ENCODE measurements around the gene IL1RAPL2.

The IL1RAPL2 gene

GRCh38 chrX:104749951-104750610 is 184.1 kb downstream of the IL1RAPL2 start:
- in situ Hi-C loops (cut with HindIII; ENCODE audit: low pct_ligation_motif_present, low sequenced_read_pairs), result no loop called here
- H3K4me3 ChIP-seq (ENCODE audit: low read depth, low read length), result no peak overlapping the region
- H3K27me3 ChIP-seq (replicated peaks), result no peaks in the 10 kb centered on the region
- no peak overlapping the region for H3K27ac ChIP-seq
- TF ChIP-seq CTCF (IDR thresholded peaks at IDR 0.05; ENCODE audit: low read depth, low read length, missing control alignments), result no peak
- DNase-seq, result no peak
- no peaks in the 10 kb centered on the region for H3K36me3 ChIP-seq (replicated peaks)

DNA sequence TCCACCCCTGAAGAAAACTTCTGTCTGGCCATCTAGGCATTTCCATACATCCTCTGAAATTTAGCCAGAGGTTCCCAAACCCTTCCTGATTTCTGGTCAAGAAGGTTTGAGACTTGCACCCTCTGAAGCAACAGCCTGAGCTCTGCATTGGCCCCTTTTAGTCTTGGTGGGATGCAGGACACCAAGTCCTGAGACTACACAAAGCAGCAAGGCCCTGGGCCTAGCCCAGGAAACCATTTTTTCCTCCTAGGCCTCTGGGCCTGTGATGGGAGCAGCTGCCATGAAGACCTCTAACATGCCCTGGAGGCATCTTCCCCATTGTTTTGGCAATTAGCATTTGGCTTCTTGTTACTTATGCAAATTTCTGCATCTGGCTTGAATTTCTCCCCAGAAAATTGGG is 196.6 kb downstream of the IL1RAPL2 start:
- no peaks in the 10 kb centered on the region for H3K27me3 ChIP-seq (replicated peaks)
- no peak overlapping the region for H3K4me3 ChIP-seq (ENCODE audit: low read depth, low read length)
- DNase-seq, result no peak
- in situ Hi-C loops (cut with HindIII; ENCODE audit: low pct_ligation_motif_present, low sequenced_read_pairs), result no loop called here
- H3K36me3 ChIP-seq (replicated peaks), result no peaks in the 10 kb centered on the region
- TF ChIP-seq CTCF (IDR thresholded peaks at IDR 0.05; ENCODE audit: low read depth, low read length, missing control alignments), result no peak
- no peak overlapping the region for H3K27ac ChIP-seq

DNA sequence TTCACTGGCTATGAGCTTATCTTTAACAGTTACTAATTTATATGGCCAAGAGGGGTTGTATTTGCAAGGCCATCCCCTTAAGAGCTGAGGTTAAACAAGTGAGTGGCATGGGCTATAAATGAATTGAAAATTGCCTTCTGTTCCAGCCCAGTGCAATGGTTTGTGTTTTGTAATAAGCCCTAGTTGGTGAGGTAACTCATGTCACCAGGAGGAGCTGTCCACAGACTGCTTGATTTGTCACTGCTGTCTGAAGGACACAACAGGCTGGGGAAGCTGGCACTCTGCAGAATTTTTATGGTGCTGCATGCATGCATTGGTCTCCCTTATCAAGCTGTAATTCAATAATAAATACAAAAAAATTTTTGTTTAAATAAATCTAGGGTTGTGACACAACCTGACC is 223.8 kb downstream of the IL1RAPL2 start:
- in situ Hi-C loops (cut with HindIII; ENCODE audit: low pct_ligation_motif_present, low sequenced_read_pairs), result no loop called here
- H3K27me3 ChIP-seq (replicated peaks), result no peaks in the 10 kb centered on the region
- no peak overlapping the region for H3K4me3 ChIP-seq (ENCODE audit: low read depth, low read length)

DNA sequence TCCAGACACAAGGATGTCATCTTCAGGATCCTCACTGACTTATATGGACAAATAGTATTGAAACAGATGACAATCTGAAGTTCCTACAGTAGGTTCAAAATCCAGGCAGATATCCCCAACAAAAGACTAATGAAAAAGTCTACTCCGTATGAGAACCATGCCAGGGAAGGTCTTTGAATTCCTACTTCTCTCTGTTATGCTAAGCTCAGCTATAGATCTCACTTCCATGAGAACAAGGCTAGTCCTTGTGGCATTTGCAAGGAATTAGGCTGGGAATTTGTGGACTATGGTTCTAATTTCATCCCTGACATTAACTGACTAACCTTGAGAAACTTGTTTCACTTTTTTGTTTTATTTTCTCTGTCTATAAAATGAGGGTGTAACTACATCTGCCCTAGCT is 229.8 kb downstream of the IL1RAPL2 start:
- no peak overlapping the region for H3K27ac ChIP-seq
- no peak overlapping the region for H3K4me3 ChIP-seq (ENCODE audit: low read depth, low read length)
- no peaks in the 10 kb centered on the region for H3K36me3 ChIP-seq (replicated peaks)
- no peak for TF ChIP-seq CTCF (IDR thresholded peaks at IDR 0.05; ENCODE audit: low read depth, low read length, missing control alignments)
- no peaks in the 10 kb centered on the region for H3K27me3 ChIP-seq (replicated peaks)
- in situ Hi-C loops (cut with HindIII; ENCODE audit: low pct_ligation_motif_present, low sequenced_read_pairs), result no loop called here
- DNase-seq, result no peak

More for the DNA sequence above, 223.8 kb downstream of the IL1RAPL2 start:
- no peak for DNase-seq
- no peak for TF ChIP-seq CTCF (IDR thresholded peaks at IDR 0.05; ENCODE audit: low read depth, low read length, missing control alignments)
- Histone ChIP-seq H3K27ac (no peak overlapping the region), H3K36me3 (replicated peaks) (no peaks in the 10 kb centered on the region)

DNA sequence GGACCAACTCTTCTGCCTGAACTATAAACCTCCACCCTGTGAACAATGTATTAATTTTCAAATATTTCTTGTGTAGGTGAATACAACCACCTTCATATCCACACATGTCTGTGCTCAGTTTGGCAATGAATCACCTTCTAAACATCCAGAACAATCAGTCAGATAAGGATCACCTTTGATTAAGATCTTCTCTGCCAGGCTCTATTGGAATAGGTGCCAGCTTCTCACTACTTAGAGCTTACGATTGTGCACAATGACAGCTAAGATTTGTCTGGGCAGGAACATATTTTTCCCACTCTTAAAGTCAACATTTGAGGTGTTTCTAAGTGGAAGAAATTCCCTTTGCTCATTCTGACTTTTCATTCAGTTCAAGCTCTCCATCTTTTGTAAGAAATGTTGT is 237.2 kb downstream of the IL1RAPL2 start:
- no peak for TF ChIP-seq CTCF (IDR thresholded peaks at IDR 0.05; ENCODE audit: low read depth, low read length, missing control alignments)
- Histone ChIP-seq H3K27me3 (replicated peaks) (no peaks in the 10 kb centered on the region), H3K4me3 (ENCODE audit: low read depth, low read length) (no peak overlapping the region), H3K27ac (no peak overlapping the region), H3K36me3 (replicated peaks) (no peaks in the 10 kb centered on the region)
- in situ Hi-C loops (cut with HindIII; ENCODE audit: low pct_ligation_motif_present, low sequenced_read_pairs), result no loop called here
- no peak for DNase-seq

DNA sequence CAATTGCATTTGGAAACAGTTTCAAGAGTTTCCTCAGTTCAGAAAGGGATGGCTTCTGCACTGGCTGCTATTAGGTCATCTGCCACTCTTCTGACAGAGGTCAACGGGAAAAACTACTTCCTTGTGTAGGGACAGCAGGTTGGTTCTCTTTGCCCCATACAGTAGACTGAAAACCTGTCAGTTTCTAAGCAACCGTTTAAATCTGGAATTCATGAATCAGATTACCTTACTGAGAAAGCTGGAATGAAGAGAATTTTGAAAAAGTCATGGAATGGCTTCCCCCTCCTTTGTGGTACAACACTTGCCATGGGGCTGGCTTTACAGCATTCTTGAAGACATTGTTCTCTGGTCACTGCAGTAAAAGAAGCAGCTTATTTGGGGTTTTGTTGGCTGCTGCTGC is 240.3 kb downstream of the IL1RAPL2 start:
- no peaks in the 10 kb centered on the region for H3K27me3 ChIP-seq (replicated peaks)
- DNase-seq, result no peak
- H3K36me3 ChIP-seq (replicated peaks), result no peaks in the 10 kb centered on the region
- H3K4me3 ChIP-seq (ENCODE audit: low read depth, low read length), result no peak overlapping the region
- no peak for TF ChIP-seq CTCF (IDR thresholded peaks at IDR 0.05; ENCODE audit: low read depth, low read length, missing control alignments)
- in situ Hi-C loops (cut with HindIII; ENCODE audit: low pct_ligation_motif_present, low sequenced_read_pairs), result no loop called here
- no peak overlapping the region for H3K27ac ChIP-seq
